Erythroblast (primary cell): ENCODE data around the gene OVCA2.

Experiments
- GATA1 ChIP-seq: IDR thresholded peaks from 2 replicates; pipeline ENCODE4 v1.6.1; 2011; ENCODE audit warnings: low read depth, mild to moderate bottlenecking, control low read depth, low read length, moderate library complexity
- POLR2A ChIP-seq: IDR thresholded peaks from 2 replicates; pipeline ENCODE4 v1.6.1; 2011; ENCODE audit warnings: mild to moderate bottlenecking, low read length

DNA sequence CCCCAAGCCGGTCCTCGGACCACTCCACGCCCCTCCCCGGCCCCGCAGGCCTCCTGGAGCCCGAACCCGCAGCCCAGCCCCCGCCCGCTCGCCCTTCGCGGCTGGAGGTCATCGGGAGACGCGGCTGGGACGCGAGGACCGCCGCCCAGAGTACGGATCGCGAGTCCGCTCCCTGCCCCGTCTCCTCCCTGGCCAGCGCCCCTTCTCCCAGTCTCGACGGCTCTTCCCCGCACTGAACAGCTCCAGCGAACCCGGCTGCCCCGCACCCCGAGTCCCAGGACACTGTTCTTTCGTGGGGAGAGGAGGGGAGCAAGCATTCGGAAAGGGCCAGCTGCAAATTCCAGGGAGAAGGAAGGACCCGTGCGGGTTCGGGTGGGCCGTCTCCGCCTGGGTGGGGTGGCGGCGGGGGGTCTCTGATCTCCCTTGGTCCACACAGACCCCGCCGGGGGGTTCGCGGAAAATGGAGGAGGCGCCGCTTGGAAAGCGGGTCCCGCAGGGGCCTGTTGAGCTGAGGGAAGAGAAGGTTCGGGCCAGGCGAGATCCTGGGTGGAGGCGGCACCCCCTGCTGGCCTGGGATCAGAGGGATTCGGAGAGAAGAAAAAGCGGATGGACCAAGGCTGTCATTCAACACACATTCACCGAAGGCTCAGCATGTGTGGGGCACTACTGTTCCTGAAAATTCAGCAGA is 16.1 kb upstream of the OVCA2 start:
- TF ChIP-seq POLR2A (no peak), GATA1 (no peak)
